Fibroblast of mammary gland (primary cell): ENCODE data around the gene ABHD16A.

Experiments used
- DNase-seq: peaks from one replicate; pipeline ENCODE4 v3.0.0-alpha.2; 2010; ENCODE audit warnings: low read depth
- H3K4me3 ChIP-seq: 2 replicates; pipeline ENCODE4 v1.5.1; 2011; ENCODE audit warnings: low read depth, mild to moderate bottlenecking, low read length, moderate library complexity; ENCODE audit not compliant: control insufficient read depth
- CTCF ChIP-seq: conservative IDR thresholded peaks from 2 replicates; pipeline ENCODE4 v1.5.1; 2011; ENCODE audit warnings: low read depth, low read length, inconsistent platforms; ENCODE audit not compliant: control insufficient read depth, insufficient read depth

The ABHD16A gene

DNA sequence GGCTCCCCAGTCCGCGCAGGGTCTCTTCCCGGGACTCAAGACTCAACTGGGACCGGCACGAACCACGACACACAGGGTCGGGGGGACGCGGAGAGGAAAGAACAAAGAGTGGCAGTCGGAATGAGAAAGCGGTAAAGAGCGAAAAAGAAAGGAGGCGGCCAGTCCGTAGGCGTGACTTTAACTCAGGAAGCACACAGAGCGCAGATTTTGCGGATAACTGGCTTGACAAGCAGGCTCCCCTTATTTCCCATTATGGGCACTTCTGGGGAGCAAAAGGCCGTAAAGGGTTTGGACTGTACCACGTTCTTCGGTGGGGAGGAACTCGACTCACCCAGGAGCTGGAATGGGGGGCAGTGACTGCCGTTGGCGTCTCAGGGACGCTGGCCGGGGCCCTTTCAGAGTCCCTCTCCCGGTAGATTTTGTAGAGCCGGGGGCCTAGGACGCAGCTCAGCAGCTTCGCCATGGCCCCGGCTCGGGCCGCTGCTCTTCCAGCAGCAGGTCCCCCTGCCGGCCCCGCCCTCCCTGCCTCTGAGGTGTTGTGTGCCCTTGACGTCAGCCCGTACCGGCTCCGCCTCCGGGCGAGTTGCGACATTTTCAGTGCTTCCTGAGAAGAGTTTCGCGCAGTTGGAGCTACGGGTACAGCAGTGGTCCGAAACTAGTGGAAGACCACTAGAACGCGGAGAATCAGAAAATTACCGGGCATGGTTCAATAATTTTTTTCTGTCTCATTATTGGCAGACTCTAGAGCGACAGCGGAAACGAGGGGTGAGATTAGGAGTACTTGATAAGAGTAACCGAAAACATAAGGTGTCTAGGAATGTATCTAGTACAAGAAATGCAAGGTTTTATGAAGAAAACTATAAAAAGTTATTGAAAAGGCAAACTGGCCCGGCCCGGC is at the start of gene ABHD16A:
Gene ABHD16A (minus strand): TSS at position 506 of the 898 bp plus-strand sequence. CDS start 43 bp downstream, at position 463.
- DNase-seq: peak; percentile 98
- no peak for TF ChIP-seq CTCF
- H3K4me3 ChIP-seq: peak within 1 kb of the TSS; percentile 94

GRCh38 chr6:31752739-31753319 is 49.7 kb upstream of the ABHD16A start:
- no peak overlapping the region for H3K4me3 ChIP-seq
- no peak for TF ChIP-seq CTCF
- peak; percentile 91 for DNase-seq

DNA sequence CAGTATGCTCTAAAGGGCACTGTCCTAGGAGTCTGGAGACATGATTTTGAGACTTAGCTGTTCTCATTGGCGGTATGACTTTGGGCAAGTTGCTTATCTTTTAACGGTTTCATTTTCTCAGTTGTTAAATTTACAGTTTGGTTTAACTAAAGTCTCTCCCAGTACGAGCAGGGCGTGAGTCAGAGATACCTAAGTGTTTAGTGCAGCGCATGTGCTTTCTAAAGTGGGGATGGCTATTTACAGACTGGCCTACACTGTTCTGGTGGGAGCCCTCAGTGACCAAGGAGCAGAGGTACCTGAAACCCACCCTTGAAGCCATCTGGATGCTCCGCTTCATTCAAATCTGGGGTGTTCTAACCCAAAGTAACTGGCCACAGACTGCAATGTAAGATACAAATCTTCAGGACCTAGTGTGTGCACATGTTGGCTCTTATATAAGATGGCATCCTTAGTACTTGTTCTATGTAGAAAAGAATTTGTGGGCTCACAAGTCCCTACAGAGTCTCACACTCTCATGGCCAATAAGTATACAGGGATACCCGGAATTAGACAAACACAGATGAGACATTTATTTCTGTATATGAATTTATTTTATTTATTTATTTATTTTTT is 47.4 kb upstream of the ABHD16A start:
- TF ChIP-seq CTCF: no peak
- no peak overlapping the region for H3K4me3 ChIP-seq
- no peak for DNase-seq

- TF ChIP-seq CTCF: no peak
- H3K4me3 ChIP-seq: no peak overlapping the region
- no peak for DNase-seq
These were observed 46.3 kb upstream of the ABHD16A start for GRCh38 chr6:31749301-31750036.

DNA sequence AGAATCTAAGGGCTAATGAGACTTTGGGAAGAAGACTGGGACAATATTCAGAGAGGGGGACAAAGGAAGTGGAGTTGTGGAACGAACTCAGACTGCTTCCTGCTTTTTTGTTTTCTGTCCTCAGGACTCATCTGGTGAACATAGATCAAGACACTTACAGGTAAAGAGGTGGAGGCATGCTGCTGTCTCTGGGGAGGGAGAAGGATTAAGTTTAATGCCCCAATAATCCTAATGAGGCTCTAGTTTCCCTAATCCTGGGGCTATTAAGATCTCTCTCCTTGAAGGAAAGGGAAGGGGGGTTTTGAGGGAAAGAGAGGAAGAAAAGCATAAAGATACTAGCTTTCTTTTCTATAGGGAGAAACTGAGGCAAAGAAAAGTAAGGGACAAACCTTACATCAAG is 41.3 kb upstream of the ABHD16A start:
- no peak overlapping the region for H3K4me3 ChIP-seq
- no peak for DNase-seq
- TF ChIP-seq CTCF: no peak

DNA sequence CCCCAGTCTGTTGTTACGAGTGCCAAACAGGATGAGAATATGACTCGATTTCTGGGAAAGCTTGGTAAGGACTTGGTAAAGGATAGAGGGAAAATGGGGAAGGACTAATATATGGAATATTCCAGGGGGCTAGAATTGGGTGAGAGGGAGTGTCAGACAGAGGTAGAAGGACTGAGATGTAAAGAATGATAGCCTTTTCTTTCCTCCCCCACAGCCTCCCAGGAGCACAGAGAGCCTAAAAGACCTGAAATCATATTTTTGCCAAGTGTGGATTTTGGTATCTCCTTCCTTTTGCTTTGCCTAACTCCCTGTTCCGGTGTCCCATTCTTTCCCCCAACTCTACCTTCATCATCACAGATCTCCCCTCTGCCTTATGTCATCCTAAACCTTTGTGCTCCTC is 39.8 kb upstream of the ABHD16A start:
- TF ChIP-seq CTCF: no peak
- no peak overlapping the region for H3K4me3 ChIP-seq
- DNase-seq: no peak
